CD4-positive, alpha-beta T cell (primary cell): ENCODE results near the gene XPO6. TPM values are rescaled to one million over a fixed set of nuclear protein-coding genes. Genes with fewer than 3 reads are reported as not detected.

ENCODE experiments used
- ATAC-seq: fragments of 200-7000 bp; cut with Tn5 transposase; one replicate; pipeline ENCODE4 v1.10.0; 2022; ENCODE audit warnings: mild to moderate bottlenecking; ENCODE audit not compliant: poor library complexity
- CTCF ChIA-PET: fragments of 350-600 bp; sonication (Branson Sonifier 250); formaldehyde crosslinking; loops from one replicate; lab custom pipeline; 2021; ENCODE audit warnings: antibody characterized with exemption, inconsistent platforms; lab: Charles Lee
- POLR2A ChIA-PET: fragments of 350-600 bp; sonication (Branson Sonifier 250); formaldehyde crosslinking; loops from one replicate; lab custom pipeline; 2021; ENCODE audit warnings: antibody characterized with exemption, inconsistent platforms; lab: Charles Lee
- DNase-seq, 14 experiments: peaks; one replicate each; pipeline ENCODE4 v3.0.0-alpha.2; 2013 to 2020; ENCODE audit warnings: mixed read lengths in 2 of 14
- H3K27ac ChIP-seq, 2 donors: one replicate each; pipeline versions ENCODE4 v1.5.1 to v1.7.0; 2013; ENCODE audit warnings: low read length in 2 of 2, low read depth in 1 of 2, mild to moderate bottlenecking in 1 of 2
- H3K27me3 ChIP-seq, 2 experiments: 1 replicate in 1 of 2; 2 replicates in 1 of 2; pipeline versions ENCODE4 v1.6.1 to v1.7.0; 2013; ENCODE audit warnings: low read length in 2 of 2, control low read depth in 1 of 2, mild to moderate bottlenecking in 1 of 2, moderate library complexity in 1 of 2; ENCODE audit not compliant: insufficient read depth in 2 of 2, control insufficient read depth in 1 of 2
- H3K36me3 ChIP-seq: one replicate; pipeline ENCODE4 v1.6.1; 2013; ENCODE audit warnings: low read length, control low read depth; ENCODE audit not compliant: insufficient read depth
- H3K4me1 ChIP-seq: one replicate; pipeline ENCODE4 v1.6.1; 2013; ENCODE audit warnings: low read length, control low read depth; ENCODE audit not compliant: insufficient read depth
- H3K4me3 ChIP-seq: one replicate; pipeline ENCODE4 v1.5.1; 2013; ENCODE audit warnings: mild to moderate bottlenecking, low read length, moderate library complexity
- H3K9me3 ChIP-seq, 2 experiments: 1 replicate in 1 of 2; 2 replicates in 1 of 2; pipeline versions ENCODE4 v1.6.1 to v1.7.0; 2013; ENCODE audit warnings: low read length in 2 of 2, mild to moderate bottlenecking in 2 of 2, control low read depth in 1 of 2, moderate library complexity in 1 of 2; ENCODE audit not compliant: control insufficient read depth in 1 of 2, insufficient read depth in 1 of 2
- H3K27ac Mint-ChIP-seq: one replicate; pipeline ENCODE4 v1.8.0; 2020; ENCODE audit warnings: mixed read lengths
- H3K27me3 Mint-ChIP-seq: one replicate; pipeline ENCODE4 v1.8.0; 2021; ENCODE audit warnings: mixed read lengths
- H3K36me3 Mint-ChIP-seq: one replicate; pipeline ENCODE4 v1.8.0; 2021; ENCODE audit warnings: low read depth, mixed read lengths
- H3K4me1 Mint-ChIP-seq: one replicate; pipeline ENCODE4 v1.8.0; 2021; ENCODE audit warnings: low read depth, mixed read lengths
- H3K4me3 Mint-ChIP-seq: one replicate; pipeline ENCODE4 v1.8.0; 2020; ENCODE audit warnings: mild to moderate bottlenecking, mixed read lengths
- H3K9me3 Mint-ChIP-seq: one replicate; pipeline ENCODE4 v1.8.0; 2020; ENCODE audit warnings: mixed read lengths
- CTCF ChIP-seq: fragments of 200-600 bp; IDR thresholded peaks from one replicate; pipeline ENCODE4 v1.8.0; 2022; ENCODE audit warnings: antibody characterized with exemption, mild to moderate bottlenecking
- intact Hi-C, 2 experiments: fragments of 100-400 bp; cut with DNase I in 1 of 2; cut with micrococcal nuclease in 1 of 2; formaldehyde crosslinking; loops; one replicate each; pipeline versions ENCODE4 v1.15.1 to v1.9.0; 2023 to 2025; cut with DNase I, micrococcal nuclease
- polyA plus RNA-seq, 2 donors: library from polyadenylated mRNA; unstranded; fragments of 120-200 nt; gene quantifications; one replicate each; pipeline ENCODE4 v1.2.1, GENCODE V29; 2013
- total RNA-seq, 174 experiments: library from RNA in 2 of 174; stranded (reverse) in 2 of 174; gene quantifications; one replicate each; pipeline ENCODE4 v1.2.3 and lab custom pipeline; 2021 to 2026

XPO6 gene
- total RNA-seq = 100 to 1,000 TPM; 378 to 390 TPM
- 164 TPM for polyA plus RNA-seq (2013, experiment 1 of 2)
- polyA plus RNA-seq (2013, experiment 2 of 2) = 202 TPM
- total RNA-seq (lab: John Stamatoyannopoulos, UW) = 255 to 448 (median 352) reads per million in 172 experiments

DNA sequence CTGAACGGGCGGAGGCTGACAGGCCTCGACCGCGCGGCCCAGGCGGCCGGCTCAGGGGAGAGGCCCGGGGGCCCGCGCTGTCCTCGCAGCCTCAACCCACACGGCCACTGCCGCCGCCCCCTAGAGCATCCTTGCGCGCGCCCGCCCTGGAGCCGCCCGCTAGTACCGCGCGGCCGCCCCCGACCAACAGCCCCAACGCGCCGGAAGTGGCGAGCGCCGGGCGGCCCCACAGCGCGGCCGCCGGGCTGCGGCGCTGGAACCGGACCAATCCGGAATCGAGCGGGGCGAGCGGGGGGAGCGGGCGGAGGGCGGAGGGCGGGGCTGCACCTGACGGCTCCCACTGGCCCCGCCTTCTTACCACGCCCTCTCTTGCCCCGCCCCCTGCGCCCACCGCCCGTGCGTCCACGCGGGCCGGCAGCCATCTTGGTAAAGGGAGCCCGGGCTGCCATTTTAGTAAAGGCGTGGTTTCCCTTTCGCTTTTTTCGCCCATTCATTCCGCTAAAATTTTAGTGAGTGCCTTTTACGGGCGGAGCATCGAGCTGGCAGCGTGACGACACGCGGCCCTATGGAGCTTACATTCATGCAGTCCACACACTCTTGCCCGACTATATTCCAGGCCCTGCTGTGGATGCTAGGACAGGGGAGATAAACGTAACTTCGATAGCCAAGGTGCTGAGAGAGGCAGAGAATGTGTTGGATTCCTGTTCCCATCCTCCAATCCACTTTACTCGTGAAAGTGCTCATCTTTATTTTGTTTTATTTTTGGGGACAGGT is at the start of gene XPO6:
XPO6 (minus strand) TSS at position 208 of the 774 bp plus-strand sequence. CDS start 597 bp downstream, outside the sequence.
- DNase-seq = peak; percentile 96 to 100 (median 99)
- no peaks in the 10 kb centered on the region for H3K9me3 ChIP-seq
- peak within 1 kb of the TSS; percentile 98 for H3K4me3 ChIP-seq
- peaks cover 16% of the 10 kb centered on the region for H3K36me3 ChIP-seq
- H3K27ac ChIP-seq = peak within 1 kb of the TSS; percentile 66 to 80
- H3K27me3 ChIP-seq = no peaks in the 10 kb centered on the region
- ChIA-PET POLR2A (interaction anchor here (0.9 to 7.4 kb wide), 11 partner anchors 19 to 98 kb away, joined by 3 to 105 read pairs (median 11); no protein-coding TSS in a partner anchor), CTCF (interaction anchor here (1.1 to 4.1 kb wide), 6 partner anchors 10 to 75 kb away, joined by 3 to 23 read pairs (median 8); no protein-coding TSS in a partner anchor)
- H3K27me3 Mint-ChIP-seq = no peaks in the 10 kb centered on the region
- H3K4me3 Mint-ChIP-seq = peak within 1 kb of the TSS; percentile 89
- peak; percentile 83 for ATAC-seq
- intact Hi-C loops = loop anchor here (1.0 to 10.0 kb wide), 6 partner anchors 19 to 660 kb away; partner anchors contain the start of genes APOBR (in 1 of the 2), CLN3 (in 1 of the 2), KATNIP (in 1 of the 2) and SGF29 (in 1 of the 2)
- H3K27ac Mint-ChIP-seq = peak within 1 kb of the TSS; percentile 81
- peaks cover 34% of the 10 kb centered on the region for H3K4me1 ChIP-seq
- H3K4me1 Mint-ChIP-seq = peaks cover 45% of the 10 kb centered on the region
- H3K9me3 Mint-ChIP-seq = no peaks in the 10 kb centered on the region
- TF ChIP-seq CTCF = no peak
- peaks cover 30% of the 10 kb centered on the region for H3K36me3 Mint-ChIP-seq

GRCh38 chr16:28260193-28260592 is 48.4 kb upstream of the XPO6 start:
- intact Hi-C loops = no loop called here
- H3K36me3 Mint-ChIP-seq = no peaks in the 10 kb centered on the region
- Histone ChIP-seq H3K4me3 (no peak overlapping the region), H3K9me3 (peaks cover 0 to 12% of the 10 kb centered on the region in 2 experiments), H3K27me3 (peaks cover 0 to 5% of the 10 kb centered on the region in 2 experiments), H3K36me3 (no peaks in the 10 kb centered on the region), H3K27ac (no peak overlapping the region), H3K4me1 (peaks cover 12% of the 10 kb centered on the region)
- no peak for ATAC-seq
- H3K27me3 Mint-ChIP-seq = no peaks in the 10 kb centered on the region
- H3K4me1 Mint-ChIP-seq = peaks cover 12% of the 10 kb centered on the region
- TF ChIP-seq CTCF = no peak
- H3K27ac Mint-ChIP-seq = no peak overlapping the region
- H3K9me3 Mint-ChIP-seq = no peaks in the 10 kb centered on the region
- H3K4me3 Mint-ChIP-seq = no peak overlapping the region
- DNase-seq = no peak
- CTCF ChIA-PET = no interaction called here
- POLR2A ChIA-PET = no interaction called here

DNA sequence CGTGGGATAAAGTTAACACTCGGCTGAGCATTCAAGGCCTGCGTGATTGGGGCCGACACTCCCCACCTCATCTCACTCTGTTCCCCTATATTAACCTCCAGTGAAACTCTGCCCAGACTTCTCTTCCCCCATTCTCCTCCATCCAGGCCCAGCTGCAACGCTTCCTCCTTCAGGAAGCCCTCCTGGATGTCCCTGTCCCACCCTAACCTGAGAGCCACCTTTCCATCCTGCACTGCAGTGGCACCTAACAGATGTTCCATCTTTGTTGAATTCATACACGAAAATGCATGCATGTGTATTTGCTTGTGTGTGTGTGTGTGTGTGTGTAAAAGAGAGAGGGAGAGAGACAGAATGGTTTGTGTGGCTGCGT is 48.0 kb upstream of the XPO6 start:
- Histone ChIP-seq H3K27ac (no peak overlapping the region), H3K9me3 (peaks cover 0 to 12% of the 10 kb centered on the region in 2 experiments), H3K4me1 (peaks cover 12% of the 10 kb centered on the region), H3K4me3 (no peak overlapping the region), H3K27me3 (peaks cover 0 to 5% of the 10 kb centered on the region in 2 experiments), H3K36me3 (no peaks in the 10 kb centered on the region)
- ChIA-PET POLR2A (no interaction called here), CTCF (no interaction called here)
- peaks cover 11% of the 10 kb centered on the region for H3K4me1 Mint-ChIP-seq
- DNase-seq (no peak), ATAC-seq (no peak)
- intact Hi-C loops = no loop called here
- H3K9me3 Mint-ChIP-seq = no peaks in the 10 kb centered on the region
- no peaks in the 10 kb centered on the region for H3K27me3 Mint-ChIP-seq
- TF ChIP-seq CTCF = no peak
- no peak overlapping the region for H3K27ac Mint-ChIP-seq
- no peaks in the 10 kb centered on the region for H3K36me3 Mint-ChIP-seq
- no peak overlapping the region for H3K4me3 Mint-ChIP-seq
